Medulla oblongata (tissue), 1 donor: ENCODE data around the gene HIP1.
"Not testable (repeated sequence)": the region's sequence is repeated elsewhere in the genome, so short reads cannot be mapped to it uniquely, and the experiment has no call there.

Source experiments
- DNase-seq: peaks from one replicate; pipeline ENCODE4 v3.0.0-alpha.2; 2015; ENCODE audit errors: extremely low spot score

HIP1 gene

GRCh38 chr7:75644589-75644988 lies 94.2 kb downstream of the HIP1 start:
- no peak for DNase-seq

- peak; percentile 31 for DNase-seq
Measured at GRCh38 chr7:75642810-75643486, 95.8 kb downstream of the HIP1 start.

GRCh38 chr7:75640201-75640600 lies 98.5 kb downstream of the HIP1 start:
- no peak for DNase-seq

GRCh38 chr7:75639886-75640190 lies 98.9 kb downstream of the HIP1 start:
- DNase-seq: peak; percentile 40

- peak; percentile 33 for DNase-seq
Measured at GRCh38 chr7:75639071-75639885, 99.5 kb downstream of the HIP1 start.

GRCh38 chr7:75638594-75639070 lies 100.1 kb downstream of the HIP1 start:
- DNase-seq: peak; percentile 55

GRCh38 chr7:75637854-75638593 lies 100.7 kb downstream of the HIP1 start:
- no peak for DNase-seq

- DNase-seq: no peak
Measured at GRCh38 chr7:75635036-75635435, 103.7 kb downstream of the HIP1 start.

GRCh38 chr7:75632587-75632986 lies 106.2 kb downstream of the HIP1 start:
- not testable (repeated sequence) for DNase-seq

GRCh38 chr7:75631711-75632110 lies 107.0 kb downstream of the HIP1 start:
- no peak for DNase-seq

- DNase-seq: no peak
Measured at GRCh38 chr7:75630549-75630948, 108.2 kb downstream of the HIP1 start.

- no peak for DNase-seq
Measured at GRCh38 chr7:75629044-75629443, 109.7 kb downstream of the HIP1 start.

GRCh38 chr7:75628055-75628454 lies 110.7 kb downstream of the HIP1 start:
- no peak for DNase-seq

GRCh38 chr7:75626954-75627353 lies 111.8 kb downstream of the HIP1 start:
- no peak for DNase-seq

- DNase-seq: no peak
Measured at GRCh38 chr7:75625868-75626267, 112.9 kb downstream of the HIP1 start.

- DNase-seq: peak; percentile 64
Measured at GRCh38 chr7:75624134-75624832, 114.5 kb downstream of the HIP1 start.

- peak; percentile 59 for DNase-seq
Measured at GRCh38 chr7:75623390-75624133, 115.2 kb downstream of the HIP1 start.

GRCh38 chr7:75621124-75621523 lies 117.6 kb downstream of the HIP1 start:
- no peak for DNase-seq

- DNase-seq: no peak
Measured at GRCh38 chr7:75619636-75620035, 119.1 kb downstream of the HIP1 start.

GRCh38 chr7:75617634-75618234 lies 121.0 kb downstream of the HIP1 start:
- peak; percentile 82 for DNase-seq
